ENCODE measurements around the gene OOSP4A. TPM values are rescaled to one million over a fixed set of nuclear protein-coding genes. Genes with fewer than 3 reads are reported as not detected.
"Not testable (repeated sequence)": the region's sequence is repeated elsewhere in the genome, so short reads cannot be mapped to it uniquely, and the experiment has no call there.

The OOSP4A gene
- total RNA-seq, 1 donor from 2014 or later = not detected

DNA sequence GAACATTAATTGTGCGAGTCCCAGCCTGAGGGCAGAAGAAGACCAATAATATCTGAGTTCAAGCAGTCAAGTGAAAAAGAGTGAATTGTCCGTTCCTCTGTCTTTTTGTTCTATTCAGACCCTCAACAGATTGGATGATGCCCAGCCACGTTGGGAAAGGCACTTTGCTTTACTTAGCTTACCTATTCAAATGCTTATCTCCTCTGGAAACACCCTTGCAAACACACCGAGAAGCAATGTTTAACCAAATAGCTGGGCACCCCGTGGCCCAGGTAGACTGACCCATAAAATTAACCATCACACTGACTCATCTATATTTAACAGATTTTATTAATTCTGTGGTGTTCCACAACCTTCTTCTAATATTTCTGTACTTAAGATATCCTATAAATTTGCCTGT is 9.3 kb downstream of the OOSP4A start:
- Mint-ChIP-seq H3K9me3 (no peaks in the 10 kb centered on the region), H3K36me3 (ENCODE audit: low read depth) (no peaks in the 10 kb centered on the region), H3K4me3 (no peak overlapping the region), H3K4me1 (no peaks in the 10 kb centered on the region), H3K27me3 (peaks cover 4% of the 10 kb centered on the region), H3K27ac (no peak overlapping the region)
- intact Hi-C loops (cut with micrococcal nuclease) = no loop called here
- DNase-seq = no peak
- ChIA-PET CTCF (no interaction called here), POLR2A (no interaction called here)
- TF ChIP-seq, protein P1, sequence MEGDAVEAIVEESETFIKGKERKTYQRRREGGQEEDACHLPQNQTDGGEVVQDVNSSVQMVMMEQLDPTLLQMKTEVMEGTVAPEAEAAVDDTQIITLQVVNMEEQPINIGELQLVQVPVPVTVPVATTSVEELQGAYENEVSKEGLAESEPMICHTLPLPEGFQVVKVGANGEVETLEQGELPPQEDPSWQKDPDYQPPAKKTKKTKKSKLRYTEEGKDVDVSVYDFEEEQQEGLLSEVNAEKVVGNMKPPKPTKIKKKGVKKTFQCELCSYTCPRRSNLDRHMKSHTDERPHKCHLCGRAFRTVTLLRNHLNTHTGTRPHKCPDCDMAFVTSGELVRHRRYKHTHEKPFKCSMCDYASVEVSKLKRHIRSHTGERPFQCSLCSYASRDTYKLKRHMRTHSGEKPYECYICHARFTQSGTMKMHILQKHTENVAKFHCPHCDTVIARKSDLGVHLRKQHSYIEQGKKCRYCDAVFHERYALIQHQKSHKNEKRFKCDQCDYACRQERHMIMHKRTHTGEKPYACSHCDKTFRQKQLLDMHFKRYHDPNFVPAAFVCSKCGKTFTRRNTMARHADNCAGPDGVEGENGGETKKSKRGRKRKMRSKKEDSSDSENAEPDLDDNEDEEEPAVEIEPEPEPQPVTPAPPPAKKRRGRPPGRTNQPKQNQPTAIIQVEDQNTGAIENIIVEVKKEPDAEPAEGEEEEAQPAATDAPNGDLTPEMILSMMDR (IDR thresholded peaks at IDR 0.05) = no peak
- no peak for ATAC-seq (ENCODE audit: low read depth)

- TF ChIP-seq, protein P1 (IDR thresholded peaks at IDR 0.05) = no peak
- ChIA-PET POLR2A (no interaction called here), CTCF (no interaction called here)
- no peaks in the 10 kb centered on the region for H3K9me3 Mint-ChIP-seq
- DNase-seq = no peak
- H3K27ac Mint-ChIP-seq = no peak overlapping the region
- no peak for ATAC-seq (ENCODE audit: low read depth)
- H3K27me3 Mint-ChIP-seq = peaks cover 16% of the 10 kb centered on the region
- no peaks in the 10 kb centered on the region for H3K4me1 Mint-ChIP-seq
- H3K36me3 Mint-ChIP-seq (ENCODE audit: low read depth) = no peaks in the 10 kb centered on the region
- H3K4me3 Mint-ChIP-seq = no peak overlapping the region
- intact Hi-C loops (cut with micrococcal nuclease) = no loop called here
Observed at GRCh38 chr11:59981106-59981770, 17.4 kb downstream of the OOSP4A start.

GRCh38 chr11:59982037-59982436 is 18.2 kb downstream of the OOSP4A start:
- intact Hi-C loops (cut with micrococcal nuclease); H3K9me3 Mint-ChIP-seq; CTCF ChIA-PET; ATAC-seq (ENCODE audit: low read depth); POLR2A ChIA-PET; H3K4me1 Mint-ChIP-seq; H3K36me3 Mint-ChIP-seq (ENCODE audit: low read depth); H3K4me3 Mint-ChIP-seq; H3K27ac Mint-ChIP-seq; DNase-seq: not testable (repeated sequence)
- H3K27me3 Mint-ChIP-seq = peaks cover 16% of the 10 kb centered on the region

DNA sequence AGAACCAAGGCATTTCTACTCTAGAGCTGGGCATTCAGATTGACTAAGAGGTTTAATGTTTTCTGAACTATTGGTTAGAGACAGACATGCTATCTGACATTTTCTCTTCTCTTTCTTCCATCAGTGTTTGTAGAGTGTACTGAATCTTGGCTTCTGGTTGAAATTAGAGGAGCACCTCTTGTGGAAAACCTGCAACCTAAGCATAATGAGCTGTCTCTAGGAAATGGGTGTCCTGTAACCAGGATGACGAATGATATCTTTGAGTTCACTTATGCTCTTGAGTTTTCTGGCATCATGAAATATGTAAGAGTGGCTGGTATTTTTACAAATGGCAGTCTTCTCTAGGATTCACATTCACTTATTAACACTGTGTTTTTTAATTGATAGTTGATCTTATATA is 19.4 kb downstream of the OOSP4A start:
- H3K27ac Mint-ChIP-seq = no peak overlapping the region
- POLR2A ChIA-PET = no interaction called here
- no peak for DNase-seq

GRCh38 chr11:59984368-59984767 is 20.5 kb downstream of the OOSP4A start:
- Mint-ChIP-seq H3K4me3 (no peak overlapping the region), H3K27me3 (peaks cover 11% of the 10 kb centered on the region), H3K36me3 (ENCODE audit: low read depth) (no peaks in the 10 kb centered on the region), H3K4me1 (no peaks in the 10 kb centered on the region), H3K9me3 (peaks cover 2% of the 10 kb centered on the region), H3K27ac (no peak overlapping the region)
- intact Hi-C loops (cut with micrococcal nuclease) = no loop called here
- TF ChIP-seq, protein P1 (IDR thresholded peaks at IDR 0.05) = no peak
- no peak for DNase-seq
- ATAC-seq (ENCODE audit: low read depth) = no peak
- CTCF ChIA-PET = no interaction called here
- POLR2A ChIA-PET = no interaction called here

More for the DNA sequence above, 19.4 kb downstream of the OOSP4A start:
- no peaks in the 10 kb centered on the region for H3K9me3 Mint-ChIP-seq
- CTCF ChIA-PET = no interaction called here
- intact Hi-C loops (cut with micrococcal nuclease) = no loop called here
- TF ChIP-seq, protein P1 (IDR thresholded peaks at IDR 0.05) = no peak
- no peak overlapping the region for H3K4me3 Mint-ChIP-seq
- ATAC-seq (ENCODE audit: low read depth) = no peak
- peaks cover 12% of the 10 kb centered on the region for H3K27me3 Mint-ChIP-seq
- no peaks in the 10 kb centered on the region for H3K4me1 Mint-ChIP-seq
- no peaks in the 10 kb centered on the region for H3K36me3 Mint-ChIP-seq (ENCODE audit: low read depth)

DNA sequence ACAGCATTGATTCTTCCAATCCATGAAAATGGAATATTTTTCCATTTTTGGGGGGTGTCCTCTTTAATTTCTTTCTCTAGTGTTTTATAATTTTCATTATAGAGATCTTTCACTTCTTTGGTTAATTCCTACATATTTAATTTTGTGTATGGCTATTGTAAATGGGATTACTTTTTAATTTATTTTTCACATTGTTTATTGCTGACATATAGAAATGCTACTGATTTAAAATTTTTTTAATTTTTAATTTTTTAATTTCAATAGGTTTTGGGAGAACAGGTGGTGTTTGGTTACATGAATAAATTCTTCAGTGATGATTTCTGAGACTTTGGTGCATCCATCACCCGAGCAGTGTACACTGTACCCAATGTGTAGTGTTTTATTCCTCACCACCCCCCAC is 26.6 kb downstream of the OOSP4A start:
- no peaks in the 10 kb centered on the region for H3K36me3 Mint-ChIP-seq (ENCODE audit: low read depth)
- ChIA-PET CTCF (no interaction called here), POLR2A (no interaction called here)
- no peak for ATAC-seq (ENCODE audit: low read depth)
- H3K4me3 Mint-ChIP-seq = no peak overlapping the region
- no peak overlapping the region for H3K27ac Mint-ChIP-seq
- H3K9me3 Mint-ChIP-seq = peaks cover 22% of the 10 kb centered on the region
- TF ChIP-seq, protein P1 (IDR thresholded peaks at IDR 0.05) = no peak
- no peaks in the 10 kb centered on the region for H3K4me1 Mint-ChIP-seq
- no peak for DNase-seq
- intact Hi-C loops (cut with micrococcal nuclease) = no loop called here
- peaks cover 7% of the 10 kb centered on the region for H3K27me3 Mint-ChIP-seq
